Liver (tissue), 9 donors: Measurements from ENCODE around the gene JAKMIP3. TPM values are rescaled to one million over a fixed set of nuclear protein-coding genes. Genes with fewer than 3 reads are reported as not detected.

Experiments used
- DNase-seq: peaks from one replicate; pipeline ENCODE4 v3.0.0-alpha.2; 2017; ENCODE audit warnings: low spot score
- H3K27ac ChIP-seq, 2 donors: one replicate each; pipeline ENCODE4 v1.7.0; 2013; ENCODE audit warnings: inconsistent platforms in 2 of 2, low read length in 2 of 2, control low read depth in 1 of 2, low read depth in 1 of 2, mild to moderate bottlenecking in 1 of 2
- H3K27me3 ChIP-seq, 4 donors: one replicate each; pipeline versions ENCODE4 v1.6.1 to v1.7.0; 2013; ENCODE audit warnings: low read length in 3 of 4, inconsistent platforms in 1 of 4, mild to moderate bottlenecking in 1 of 4, moderate library complexity in 1 of 4; ENCODE audit not compliant: control insufficient read depth in 4 of 4, insufficient read depth in 4 of 4
- H3K36me3 ChIP-seq, 4 donors: one replicate each; pipeline versions ENCODE4 v1.6.1 to v1.7.0; 2013; ENCODE audit warnings: low read length in 3 of 4, mild to moderate bottlenecking in 3 of 4, low read depth in 1 of 4, moderate library complexity in 1 of 4; ENCODE audit not compliant: control insufficient read depth in 4 of 4, insufficient read depth in 3 of 4
- H3K4me1 ChIP-seq, 4 donors: one replicate each; pipeline versions ENCODE4 v1.6.1 to v1.7.0; 2013; ENCODE audit warnings: low read length in 3 of 4, mild to moderate bottlenecking in 3 of 4, moderate library complexity in 1 of 4; ENCODE audit not compliant: control insufficient read depth in 4 of 4, insufficient read depth in 4 of 4
- H3K4me3 ChIP-seq, 3 donors: one replicate each; pipeline versions ENCODE4 v1.6.1 to v1.7.0; 2013; ENCODE audit warnings: low read length in 3 of 3, control low read depth in 1 of 3, low read depth in 1 of 3, mild to moderate bottlenecking in 1 of 3
- H3K9ac ChIP-seq, 2 donors: one replicate each; pipeline ENCODE4 v1.7.0; 2013; ENCODE audit warnings: low read length in 2 of 2, mild to moderate bottlenecking in 2 of 2, moderate library complexity in 2 of 2, control low read depth in 1 of 2, low read depth in 1 of 2
- H3K9me3 ChIP-seq, 4 donors: one replicate each; pipeline versions ENCODE4 v1.6.1 to v1.7.0; 2013; ENCODE audit warnings: low read length in 3 of 4; ENCODE audit not compliant: control insufficient read depth in 4 of 4
- EGR1 ChIP-seq, 2 donors: IDR thresholded peaks; 2 replicates each; pipeline ENCODE4 v1.6.1; 2016 to 2018; ENCODE audit warnings: antibody characterized with exemption in 2 of 2, low read depth in 2 of 2
- FOXA1 ChIP-seq: IDR thresholded peaks from 2 replicates; pipeline ENCODE4 v1.6.1; 2016; ENCODE audit warnings: antibody characterized with exemption
- FOXA2 ChIP-seq: IDR thresholded peaks from 2 replicates; pipeline ENCODE4 v1.6.1; 2016; ENCODE audit warnings: antibody characterized with exemption
- GABPA ChIP-seq, 2 donors: IDR thresholded peaks in 1 of 2; conservative IDR thresholded peaks in 1 of 2; 2 replicates each; pipeline ENCODE4 v1.6.1; 2016; ENCODE audit warnings: antibody characterized with exemption in 2 of 2, mild to moderate bottlenecking in 1 of 2, moderate library complexity in 1 of 2
- HNF4A ChIP-seq, 2 donors: conservative IDR thresholded peaks; 2 replicates each; pipeline ENCODE4 v1.6.1; 2016; ENCODE audit warnings: antibody characterized with exemption in 2 of 2, mild to moderate bottlenecking in 2 of 2
- HNF4G ChIP-seq: IDR thresholded peaks from 2 replicates; pipeline ENCODE4 v1.6.1; 2016; ENCODE audit warnings: antibody characterized with exemption
- JUND ChIP-seq, 2 donors: IDR thresholded peaks; 2 replicates each; pipeline ENCODE4 v1.6.1; 2016; ENCODE audit warnings: antibody characterized with exemption in 2 of 2
- NR2F2 ChIP-seq: IDR thresholded peaks from 2 replicates; pipeline ENCODE4 v1.6.1; 2016; ENCODE audit warnings: antibody characterized with exemption
- RAD21 ChIP-seq, 2 donors: IDR thresholded peaks; 2 replicates each; pipeline ENCODE4 v1.6.1; 2016; ENCODE audit warnings: antibody characterized with exemption in 2 of 2, mild to moderate bottlenecking in 2 of 2
- SP1 ChIP-seq: IDR thresholded peaks from 2 replicates; pipeline ENCODE4 v1.6.1; 2018; ENCODE audit warnings: antibody characterized with exemption, mild to moderate bottlenecking
- TAF1 ChIP-seq: conservative IDR thresholded peaks from 2 replicates; pipeline ENCODE4 v1.6.1; 2016; ENCODE audit warnings: antibody characterized with exemption, mild to moderate bottlenecking
- YY1 ChIP-seq: IDR thresholded peaks from 2 replicates; pipeline ENCODE4 v1.6.1; 2016; ENCODE audit warnings: antibody characterized with exemption, mild to moderate bottlenecking
- WGBS: extraction: QIAGEN DNeasy Blood & Tissue Kit; methylation state at CpG from one replicate; pipeline ENCODE4 v1.1.7; 2013; 5-methylcytosine and 5-hydroxymethylcytosine counted together
- polyA plus RNA-seq, 2 donors: library from polyadenylated mRNA; stranded (reverse) in 1 of 2; unstranded in 1 of 2; fragments of 200-250 nt in 1 of 2; fragments of >200 nt in 1 of 2; fragmentation: Nextera tagmentation in 1 of 2; extraction: Ambion mirVana in 1 of 2; gene quantifications; one replicate each; pipeline versions ENCODE4 v1.2.1 to v1.2.3, GENCODE V29; 2013 to 2015
- total RNA-seq, 2 donors: library from RNA; depleted of rRNA; stranded (reverse); fragments of >200 nt; gene quantifications; one replicate each; pipeline ENCODE4 v1.2.3, GENCODE V29; 2014
- TF ChIP-seq, protein P1 (sequence below): IDR thresholded peaks from 2 replicates; pipeline ENCODE4 v1.6.1; 2016; ENCODE audit warnings: antibody characterized with exemption
- TF ChIP-seq, protein P2 (sequence below): fragments of 150-350 bp; IDR thresholded peaks from 2 replicates; pipeline ENCODE4 v1.5.1; 2017; ENCODE audit warnings: improper control_type of control experiment, low read depth, low read length; ENCODE audit not compliant: missing input control
- TF ChIP-seq, protein P3 (sequence below): IDR thresholded peaks from 2 replicates; pipeline ENCODE4 v1.6.1; 2016; ENCODE audit warnings: antibody characterized with exemption, mild to moderate bottlenecking
- TF ChIP-seq, protein P4 (sequence below): IDR thresholded peaks from 2 replicates; pipeline ENCODE4 v1.6.1; 2016; ENCODE audit warnings: antibody characterized with exemption
- donor health status: healthy.
- donor health status: healthy.
- donor health status: healthy.
- donor health status: healthy.
- donor health status: healthy.

Gene JAKMIP3
- total and polyA plus RNA-seq, 4 donors, result 0.08 to 0.17 (median 0.09) TPM; not detected in 1

DNA sequence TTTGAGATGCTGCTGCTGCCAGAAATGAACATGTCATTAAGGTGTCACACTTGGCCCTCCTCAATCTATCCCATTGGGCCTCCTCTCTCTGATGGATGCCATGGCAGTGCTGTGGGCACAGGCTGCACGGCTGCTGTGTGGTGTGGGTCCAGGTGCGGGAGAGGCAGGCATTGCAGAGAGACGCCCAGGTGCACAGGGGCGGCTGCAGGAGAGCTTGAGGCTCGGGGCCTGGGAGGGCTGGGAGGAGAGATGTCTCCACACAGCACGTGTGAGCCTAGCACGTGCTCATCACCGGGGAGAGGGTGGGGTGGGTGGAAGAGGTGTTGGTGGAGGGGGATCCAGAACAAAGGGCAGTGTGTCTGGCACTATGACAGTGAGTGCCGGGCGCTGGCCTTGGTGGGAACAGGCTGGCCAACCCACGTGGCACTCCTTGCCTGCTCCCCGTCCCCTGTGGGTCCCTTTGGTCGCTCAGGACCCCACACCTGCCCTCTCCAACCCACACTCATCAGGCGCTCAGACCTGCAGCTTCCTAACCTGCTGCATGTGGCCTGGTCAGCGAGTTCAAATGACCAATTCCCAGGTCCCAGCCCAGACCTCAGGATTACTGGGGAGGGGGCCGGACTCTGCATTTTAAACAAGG, 44.1 kb upstream of the JAKMIP3 start:
- Histone ChIP-seq H3K4me3 (no peak overlapping the region), H3K4me1 (peaks cover 0 to 9% (median 7%) of the 10 kb centered on the region in 4 donors), H3K9ac (no peak overlapping the region), H3K9me3 (no peaks in the 10 kb centered on the region), H3K27ac (no peak overlapping the region), H3K27me3 (no peaks in the 10 kb centered on the region), H3K36me3 (no peaks in the 10 kb centered on the region)
- 88% methylated on average over 16 of the region's 16 CpGs for WGBS
- DNase-seq, result no peak
- TF ChIP-seq FOXA1, result no peak
- TF ChIP-seq FOXA2, result no peak
- TF ChIP-seq, protein P1, sequence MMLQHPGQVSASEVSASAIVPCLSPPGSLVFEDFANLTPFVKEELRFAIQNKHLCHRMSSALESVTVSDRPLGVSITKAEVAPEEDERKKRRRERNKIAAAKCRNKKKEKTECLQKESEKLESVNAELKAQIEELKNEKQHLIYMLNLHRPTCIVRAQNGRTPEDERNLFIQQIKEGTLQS, result no peak
- TF ChIP-seq YY1, result no peak
- no peak for TF ChIP-seq EGR1 (IDR thresholded peaks at IDR 0.05; ENCODE audit: low read depth in 2 of 2)
- TF ChIP-seq TAF1, result no peak
- TF ChIP-seq, protein P2, sequence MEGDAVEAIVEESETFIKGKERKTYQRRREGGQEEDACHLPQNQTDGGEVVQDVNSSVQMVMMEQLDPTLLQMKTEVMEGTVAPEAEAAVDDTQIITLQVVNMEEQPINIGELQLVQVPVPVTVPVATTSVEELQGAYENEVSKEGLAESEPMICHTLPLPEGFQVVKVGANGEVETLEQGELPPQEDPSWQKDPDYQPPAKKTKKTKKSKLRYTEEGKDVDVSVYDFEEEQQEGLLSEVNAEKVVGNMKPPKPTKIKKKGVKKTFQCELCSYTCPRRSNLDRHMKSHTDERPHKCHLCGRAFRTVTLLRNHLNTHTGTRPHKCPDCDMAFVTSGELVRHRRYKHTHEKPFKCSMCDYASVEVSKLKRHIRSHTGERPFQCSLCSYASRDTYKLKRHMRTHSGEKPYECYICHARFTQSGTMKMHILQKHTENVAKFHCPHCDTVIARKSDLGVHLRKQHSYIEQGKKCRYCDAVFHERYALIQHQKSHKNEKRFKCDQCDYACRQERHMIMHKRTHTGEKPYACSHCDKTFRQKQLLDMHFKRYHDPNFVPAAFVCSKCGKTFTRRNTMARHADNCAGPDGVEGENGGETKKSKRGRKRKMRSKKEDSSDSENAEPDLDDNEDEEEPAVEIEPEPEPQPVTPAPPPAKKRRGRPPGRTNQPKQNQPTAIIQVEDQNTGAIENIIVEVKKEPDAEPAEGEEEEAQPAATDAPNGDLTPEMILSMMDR, result no peak

DNA sequence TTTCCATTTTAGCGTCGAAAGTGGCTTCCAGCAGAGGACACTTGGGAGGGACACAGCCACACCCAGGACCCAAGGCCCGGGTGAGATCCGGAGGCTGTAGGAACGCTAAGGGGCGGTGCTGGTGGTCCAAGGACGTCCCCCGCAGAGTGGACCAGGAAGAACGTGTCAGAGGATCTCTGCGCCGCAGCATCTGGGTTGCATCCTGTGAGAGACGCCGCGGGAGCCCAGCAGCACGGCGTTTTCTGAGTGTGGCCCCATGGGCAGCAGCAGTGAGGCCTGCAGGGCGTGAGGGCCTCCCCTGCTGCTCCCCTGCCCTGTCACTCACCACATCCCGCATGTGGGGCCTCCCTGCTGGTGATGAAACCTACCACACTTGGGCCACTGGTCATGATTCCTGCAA, 43.5 kb upstream of the JAKMIP3 start:
- no peak for DNase-seq

More for the DNA sequence above, 43.5 kb upstream of the JAKMIP3 start:
- Histone ChIP-seq H3K36me3 (no peaks in the 10 kb centered on the region), H3K9me3 (no peaks in the 10 kb centered on the region), H3K9ac (no peak overlapping the region), H3K27me3 (no peaks in the 10 kb centered on the region), H3K27ac (no peak overlapping the region), H3K4me1 (peaks cover 0 to 9% (median 7%) of the 10 kb centered on the region in 4 donors), H3K4me3 (no peak overlapping the region)
- no peak for TF ChIP-seq SP1
- TF ChIP-seq EGR1 (IDR thresholded peaks at IDR 0.05; ENCODE audit: low read depth in 2 of 2), result no peak
- TF ChIP-seq, protein P2, result no peak
- no peak for TF ChIP-seq RAD21 (IDR thresholded peaks at IDR 0.05)
- TF ChIP-seq NR2F2, result no peak
- no peak for TF ChIP-seq HNF4G
- TF ChIP-seq, protein P3, sequence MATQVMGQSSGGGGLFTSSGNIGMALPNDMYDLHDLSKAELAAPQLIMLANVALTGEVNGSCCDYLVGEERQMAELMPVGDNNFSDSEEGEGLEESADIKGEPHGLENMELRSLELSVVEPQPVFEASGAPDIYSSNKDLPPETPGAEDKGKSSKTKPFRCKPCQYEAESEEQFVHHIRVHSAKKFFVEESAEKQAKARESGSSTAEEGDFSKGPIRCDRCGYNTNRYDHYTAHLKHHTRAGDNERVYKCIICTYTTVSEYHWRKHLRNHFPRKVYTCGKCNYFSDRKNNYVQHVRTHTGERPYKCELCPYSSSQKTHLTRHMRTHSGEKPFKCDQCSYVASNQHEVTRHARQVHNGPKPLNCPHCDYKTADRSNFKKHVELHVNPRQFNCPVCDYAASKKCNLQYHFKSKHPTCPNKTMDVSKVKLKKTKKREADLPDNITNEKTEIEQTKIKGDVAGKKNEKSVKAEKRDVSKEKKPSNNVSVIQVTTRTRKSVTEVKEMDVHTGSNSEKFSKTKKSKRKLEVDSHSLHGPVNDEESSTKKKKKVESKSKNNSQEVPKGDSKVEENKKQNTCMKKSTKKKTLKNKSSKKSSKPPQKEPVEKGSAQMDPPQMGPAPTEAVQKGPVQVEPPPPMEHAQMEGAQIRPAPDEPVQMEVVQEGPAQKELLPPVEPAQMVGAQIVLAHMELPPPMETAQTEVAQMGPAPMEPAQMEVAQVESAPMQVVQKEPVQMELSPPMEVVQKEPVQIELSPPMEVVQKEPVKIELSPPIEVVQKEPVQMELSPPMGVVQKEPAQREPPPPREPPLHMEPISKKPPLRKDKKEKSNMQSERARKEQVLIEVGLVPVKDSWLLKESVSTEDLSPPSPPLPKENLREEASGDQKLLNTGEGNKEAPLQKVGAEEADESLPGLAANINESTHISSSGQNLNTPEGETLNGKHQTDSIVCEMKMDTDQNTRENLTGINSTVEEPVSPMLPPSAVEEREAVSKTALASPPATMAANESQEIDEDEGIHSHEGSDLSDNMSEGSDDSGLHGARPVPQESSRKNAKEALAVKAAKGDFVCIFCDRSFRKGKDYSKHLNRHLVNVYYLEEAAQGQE, result no peak
- no peak for TF ChIP-seq FOXA2
- TF ChIP-seq FOXA1, result no peak
- TF ChIP-seq, protein P4, sequence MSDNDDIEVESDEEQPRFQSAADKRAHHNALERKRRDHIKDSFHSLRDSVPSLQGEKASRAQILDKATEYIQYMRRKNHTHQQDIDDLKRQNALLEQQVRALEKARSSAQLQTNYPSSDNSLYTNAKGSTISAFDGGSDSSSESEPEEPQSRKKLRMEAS, result no peak
- TF ChIP-seq TAF1, result no peak
- TF ChIP-seq JUND (IDR thresholded peaks at IDR 0.05), result no peak
- no peak for TF ChIP-seq HNF4A (conservative IDR thresholded peaks at IDR 0.05)
- TF ChIP-seq GABPA (IDR thresholded peaks at IDR 0.05 in 1 of 2, conservative IDR thresholded peaks at IDR 0.05 in 1 of 2), result no peak
- WGBS, result 91% methylated on average over 18 of the region's 18 CpGs
